C4-2B (cell line): ENCODE data around the gene NECAP2.

Source experiments
- ZFX ChIP-seq: fragments of 450-650 bp; IDR thresholded peaks from 2 replicates; pipeline ENCODE4 v1.6.1; 2017
- TF ChIP-seq, protein P1 (sequence below): fragments of 450-650 bp; conservative IDR thresholded peaks from 2 replicates; pipeline ENCODE4 v1.5.1; 2017; ENCODE audit warnings: mild to moderate bottlenecking

GRCh38 chr1:16393570-16394521 is 46.7 kb upstream of the NECAP2 start:
- TF ChIP-seq, protein P1, sequence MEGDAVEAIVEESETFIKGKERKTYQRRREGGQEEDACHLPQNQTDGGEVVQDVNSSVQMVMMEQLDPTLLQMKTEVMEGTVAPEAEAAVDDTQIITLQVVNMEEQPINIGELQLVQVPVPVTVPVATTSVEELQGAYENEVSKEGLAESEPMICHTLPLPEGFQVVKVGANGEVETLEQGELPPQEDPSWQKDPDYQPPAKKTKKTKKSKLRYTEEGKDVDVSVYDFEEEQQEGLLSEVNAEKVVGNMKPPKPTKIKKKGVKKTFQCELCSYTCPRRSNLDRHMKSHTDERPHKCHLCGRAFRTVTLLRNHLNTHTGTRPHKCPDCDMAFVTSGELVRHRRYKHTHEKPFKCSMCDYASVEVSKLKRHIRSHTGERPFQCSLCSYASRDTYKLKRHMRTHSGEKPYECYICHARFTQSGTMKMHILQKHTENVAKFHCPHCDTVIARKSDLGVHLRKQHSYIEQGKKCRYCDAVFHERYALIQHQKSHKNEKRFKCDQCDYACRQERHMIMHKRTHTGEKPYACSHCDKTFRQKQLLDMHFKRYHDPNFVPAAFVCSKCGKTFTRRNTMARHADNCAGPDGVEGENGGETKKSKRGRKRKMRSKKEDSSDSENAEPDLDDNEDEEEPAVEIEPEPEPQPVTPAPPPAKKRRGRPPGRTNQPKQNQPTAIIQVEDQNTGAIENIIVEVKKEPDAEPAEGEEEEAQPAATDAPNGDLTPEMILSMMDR: no peak
- TF ChIP-seq ZFX: no peak
